ENCODE results near the gene TRIM41.
"Not testable (repeated sequence)": the region's sequence is repeated elsewhere in the genome, so short reads cannot be mapped to it uniquely, and the experiment has no call there.

TRIM41 gene

DNA sequence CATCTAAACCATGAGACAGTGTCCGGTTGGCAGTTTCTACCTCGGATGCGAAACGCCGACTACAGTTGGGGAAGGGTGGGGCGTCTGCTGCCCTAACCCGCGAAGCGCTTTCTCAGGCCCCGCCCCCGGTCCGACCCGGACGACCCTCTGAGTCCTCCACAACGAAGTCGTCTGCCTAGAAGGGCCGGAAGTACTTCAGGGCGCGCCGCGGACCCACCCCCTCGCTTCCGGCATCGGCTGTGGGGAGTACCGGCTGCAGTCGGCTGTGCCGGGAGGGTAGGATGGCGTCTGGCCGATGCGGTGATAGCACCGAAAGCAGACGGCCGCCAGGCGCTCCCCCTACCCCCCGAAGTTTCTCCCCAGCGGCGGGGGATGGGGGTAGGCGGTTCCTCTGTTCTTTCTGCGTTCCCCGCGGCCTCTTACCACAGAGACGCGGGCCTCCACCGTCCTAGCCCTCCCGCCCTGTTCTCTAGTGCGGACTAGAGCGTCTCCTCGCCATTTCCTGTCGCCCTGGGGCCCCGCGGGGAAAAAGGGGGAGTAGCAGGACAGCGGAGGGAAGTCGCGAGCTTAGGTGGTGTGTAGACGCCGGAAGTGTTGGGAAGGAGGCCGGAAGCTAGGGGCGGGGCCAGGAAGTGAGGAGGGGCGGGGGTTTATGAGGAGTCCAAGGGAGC is at the start of gene TRIM41:
Gene TRIM41 (plus strand): TSS at position 224 of the 671 bp plus-strand sequence. CDS start 719 bp downstream, outside the sequence.
- DNase-seq (ENCODE audit: low read depth), result peak; percentile 96

DNA sequence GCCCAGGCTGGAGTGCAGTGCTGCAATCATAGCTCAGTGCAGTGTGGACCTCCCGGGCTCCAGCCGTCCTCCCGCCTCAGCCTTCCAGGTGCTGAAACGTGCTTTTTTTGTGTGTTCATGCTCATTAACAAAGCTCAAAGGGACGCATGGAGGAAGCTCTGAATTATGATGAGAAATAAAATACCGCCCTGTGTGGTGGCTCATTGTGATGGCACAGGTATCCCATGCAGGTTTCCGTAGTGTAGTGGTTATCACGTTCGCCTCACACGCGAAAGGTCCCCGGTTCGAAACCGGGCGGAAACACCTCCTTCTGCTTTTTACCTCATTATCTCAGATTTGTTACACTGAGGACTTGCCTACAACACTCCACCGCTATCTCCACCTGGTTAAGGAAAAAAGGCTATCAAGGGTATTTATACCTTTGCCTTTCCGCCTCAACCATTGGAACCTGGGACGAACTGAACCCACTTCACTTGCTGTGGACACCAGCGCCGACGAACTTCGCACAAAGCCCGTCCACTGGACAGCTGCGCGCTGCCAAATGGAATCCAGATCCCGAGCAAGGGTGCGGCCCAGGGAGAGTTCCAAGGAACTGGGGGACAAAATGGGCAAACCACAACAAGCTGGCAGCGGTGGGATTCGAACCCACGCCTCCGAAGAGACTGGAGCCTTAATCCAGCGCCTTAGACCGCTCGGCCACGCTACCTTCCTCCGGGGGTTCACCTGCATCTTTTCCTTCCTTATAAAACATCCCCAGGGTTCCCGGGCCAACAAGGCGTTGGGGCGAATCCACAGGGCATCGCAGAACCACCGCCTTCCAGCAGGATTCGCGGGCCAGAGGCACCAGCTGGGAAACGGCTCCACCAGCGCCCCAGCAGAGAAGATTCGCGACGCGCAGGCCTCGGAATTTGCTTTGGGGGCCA is 49.4 kb upstream of the TRIM41 start:
- no peak for DNase-seq (ENCODE audit: low read depth)

DNA sequence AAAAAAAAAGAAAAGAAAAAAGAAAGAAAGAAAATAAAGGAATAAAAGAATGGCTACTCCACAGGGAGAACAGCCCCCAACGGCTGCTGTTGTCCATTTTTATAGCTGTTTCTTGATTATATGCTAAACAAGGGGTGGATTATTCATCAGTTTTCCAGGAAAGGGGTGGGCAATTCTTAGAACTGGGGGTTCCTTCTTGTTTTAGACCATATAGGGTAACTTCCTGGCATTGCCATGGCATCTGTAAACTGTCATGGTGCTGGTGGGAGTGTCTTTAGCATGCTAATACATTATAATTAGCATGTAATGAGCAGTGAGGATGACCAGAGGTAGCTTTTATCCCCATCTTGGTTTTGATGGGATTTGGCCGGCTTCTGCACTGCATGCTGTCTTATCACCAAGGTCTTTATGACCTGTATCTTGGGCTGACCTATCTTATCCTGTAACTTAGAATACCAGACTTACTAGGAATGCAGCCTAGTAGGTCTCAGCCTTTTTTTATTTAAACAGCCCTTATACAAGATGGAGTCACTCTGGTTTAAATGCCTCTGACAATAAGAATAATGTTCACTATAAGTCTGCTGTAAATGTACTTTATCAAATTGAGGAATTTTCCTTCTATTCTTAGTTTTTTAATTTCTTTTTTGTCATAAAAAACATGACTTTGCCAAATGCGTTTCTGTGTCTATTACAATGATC is 46.7 kb upstream of the TRIM41 start:
- DNase-seq (ENCODE audit: low read depth), result no peak

DNA sequence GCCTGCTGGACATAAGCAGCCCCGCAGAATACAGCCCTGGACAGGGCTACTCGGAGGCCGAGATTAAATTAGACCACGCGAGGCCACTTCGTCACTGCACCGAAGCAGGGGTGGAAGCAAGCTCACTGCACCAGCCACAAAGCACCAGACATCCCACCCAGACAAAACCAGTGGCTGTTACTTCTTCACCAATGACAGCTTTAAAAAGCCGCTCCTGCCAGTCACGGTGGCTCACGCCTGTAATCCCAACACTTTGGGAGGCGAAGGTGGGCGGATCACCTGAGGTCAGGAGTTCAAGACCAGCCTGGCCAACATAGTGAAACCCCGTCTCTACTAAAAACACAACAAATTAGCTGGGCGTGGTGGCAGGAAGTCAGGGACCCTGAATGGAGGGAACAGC is 45.5 kb upstream of the TRIM41 start:
- not testable (repeated sequence) for DNase-seq (ENCODE audit: low read depth)

DNA sequence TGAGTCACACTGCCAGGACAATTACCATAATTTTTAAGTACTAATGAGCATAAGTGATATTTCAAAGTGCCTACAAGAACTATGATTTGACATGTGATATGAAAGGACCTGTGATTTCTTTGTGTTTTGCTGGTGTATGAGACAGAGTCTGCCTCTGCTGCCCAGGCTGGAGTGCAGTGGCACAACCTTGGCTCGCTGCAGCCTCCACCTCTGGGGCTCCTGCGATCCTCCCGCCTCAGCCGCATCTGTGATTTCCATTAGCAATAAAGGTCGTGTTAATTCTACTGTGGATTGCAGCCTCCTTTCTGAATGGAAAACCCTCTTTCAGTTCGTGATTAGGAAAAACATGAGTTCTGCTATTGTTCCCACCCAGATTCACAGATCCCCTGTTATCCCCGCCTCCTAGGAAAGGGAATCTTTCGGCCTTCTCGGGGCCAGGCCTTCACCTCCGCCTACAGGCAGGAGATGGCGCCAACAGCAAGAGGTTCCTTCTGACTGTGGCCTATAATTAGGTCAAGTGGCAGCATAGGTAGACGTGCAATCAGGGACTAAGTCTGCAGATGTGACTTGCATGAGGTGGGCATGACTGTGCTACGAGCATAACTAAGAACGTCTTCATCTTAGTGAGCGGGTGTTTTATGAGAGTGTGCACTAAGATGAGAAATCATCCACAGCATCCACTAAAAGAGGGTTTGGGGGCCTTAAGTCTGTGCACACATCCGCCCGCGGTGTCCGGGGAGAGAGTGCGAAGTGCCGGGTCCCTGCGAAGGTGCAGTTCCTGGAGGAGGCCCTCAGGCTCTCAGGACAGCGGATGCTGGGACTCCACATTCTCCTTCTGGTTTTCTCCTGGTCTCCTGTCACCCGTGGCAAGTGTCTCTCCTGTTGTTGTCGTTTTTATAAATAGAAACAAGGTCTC is 41.2 kb upstream of the TRIM41 start:
- peak; percentile 51 for DNase-seq (ENCODE audit: low read depth)

DNA sequence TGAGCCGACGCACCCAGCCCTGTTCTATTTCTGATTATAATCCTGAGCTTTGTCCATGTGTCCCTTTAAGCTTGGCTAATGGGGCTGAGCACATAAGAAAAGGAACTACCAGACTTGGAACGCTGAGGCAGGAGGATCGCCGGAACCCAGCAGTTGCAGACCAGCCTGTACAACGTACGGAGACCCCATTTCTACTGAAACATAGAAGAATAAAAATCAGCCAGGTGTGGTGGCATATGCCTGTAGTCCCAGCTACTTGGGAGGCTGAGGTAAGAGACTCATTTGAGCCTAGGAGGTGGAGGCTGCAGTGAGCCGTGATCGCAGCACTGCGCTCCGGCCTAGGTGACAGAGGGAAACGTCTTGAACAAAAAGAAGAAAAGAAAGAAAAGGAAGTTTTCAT is 40.4 kb upstream of the TRIM41 start:
- no peak for DNase-seq (ENCODE audit: low read depth)

DNA sequence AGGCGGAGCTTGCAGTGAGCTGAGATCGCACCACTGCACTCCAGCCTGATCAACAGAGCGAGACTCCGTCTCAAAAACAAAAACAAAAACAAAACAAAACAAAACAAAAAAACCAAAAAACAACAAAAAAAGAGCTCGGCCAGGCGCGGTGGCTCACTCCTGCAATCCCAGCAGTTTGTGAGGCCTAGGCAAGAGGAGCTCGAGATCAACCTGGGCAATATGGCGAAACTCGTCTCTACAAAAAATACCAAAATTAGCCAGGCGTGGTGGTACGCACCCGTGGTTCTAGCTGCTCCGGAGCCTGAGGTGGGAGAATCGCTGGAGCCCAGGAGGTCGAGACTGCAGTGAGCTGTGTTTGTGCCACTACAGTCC is 38.2 kb upstream of the TRIM41 start:
- no peak for DNase-seq (ENCODE audit: low read depth)

DNA sequence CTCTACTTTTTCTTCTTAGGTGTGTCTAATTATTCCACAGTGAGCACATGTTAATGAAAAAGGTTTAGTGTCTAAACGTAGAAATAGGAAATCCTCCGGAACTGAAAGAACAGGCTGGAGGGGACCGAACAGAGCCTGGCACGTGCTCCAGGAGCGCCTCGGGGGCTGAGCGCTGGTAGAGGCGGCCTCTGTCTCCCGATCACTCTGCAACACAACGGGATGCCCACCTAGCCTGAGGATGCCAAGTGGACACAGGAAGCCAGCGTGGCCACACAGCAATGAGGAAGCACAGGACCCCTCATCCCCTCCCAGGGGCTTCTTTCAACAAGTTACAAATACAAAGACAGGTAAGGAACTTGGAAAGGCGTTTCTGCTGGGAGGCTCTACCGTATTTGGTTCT is 37.5 kb upstream of the TRIM41 start:
- DNase-seq (ENCODE audit: low read depth), result no peak

DNA sequence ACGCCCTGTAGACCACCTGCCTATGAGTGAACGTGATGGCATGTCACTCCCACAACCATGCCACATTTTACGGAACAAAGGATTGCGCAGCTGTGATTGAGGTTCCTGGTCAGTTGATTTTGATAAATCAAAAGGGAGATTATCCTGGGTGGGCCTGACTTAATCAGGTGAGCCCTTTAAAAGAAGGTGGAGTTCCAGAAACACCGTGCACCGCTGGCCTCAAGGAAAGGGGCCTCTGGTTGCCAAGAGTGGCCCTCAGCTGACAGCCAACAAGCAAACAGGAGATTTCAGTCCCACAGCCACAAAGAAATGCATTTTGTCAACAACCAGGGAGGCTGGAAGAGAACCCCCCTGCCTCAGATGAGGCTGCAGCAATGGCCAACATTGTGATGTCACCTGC is 37.1 kb upstream of the TRIM41 start:
- no peak for DNase-seq (ENCODE audit: low read depth)

DNA sequence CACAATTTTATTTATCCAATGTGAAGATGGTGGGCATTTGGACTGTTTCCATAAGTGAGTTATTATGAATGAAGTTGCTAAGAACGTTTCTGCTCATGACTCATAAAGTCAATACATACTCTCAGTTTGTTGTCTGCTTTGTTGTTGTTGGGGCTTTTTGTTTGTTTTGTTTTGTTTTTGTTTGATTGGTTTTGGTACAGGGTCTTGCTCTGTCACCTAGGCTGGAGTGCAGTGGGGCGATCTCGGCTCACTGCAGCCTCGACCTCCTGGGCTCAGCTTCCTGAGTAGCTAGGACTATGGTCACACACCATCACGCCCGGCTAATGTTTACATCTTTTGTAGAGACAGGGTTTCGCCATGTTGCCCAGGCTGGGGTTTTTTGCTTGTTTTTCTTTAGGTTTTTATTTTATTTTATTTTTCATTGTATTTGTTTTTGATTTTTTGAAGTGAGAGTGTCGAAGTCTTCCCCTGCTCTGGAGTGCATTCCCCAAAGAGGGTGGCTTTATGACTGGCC is 36.0 kb upstream of the TRIM41 start:
- no peak for DNase-seq (ENCODE audit: low read depth)

DNA sequence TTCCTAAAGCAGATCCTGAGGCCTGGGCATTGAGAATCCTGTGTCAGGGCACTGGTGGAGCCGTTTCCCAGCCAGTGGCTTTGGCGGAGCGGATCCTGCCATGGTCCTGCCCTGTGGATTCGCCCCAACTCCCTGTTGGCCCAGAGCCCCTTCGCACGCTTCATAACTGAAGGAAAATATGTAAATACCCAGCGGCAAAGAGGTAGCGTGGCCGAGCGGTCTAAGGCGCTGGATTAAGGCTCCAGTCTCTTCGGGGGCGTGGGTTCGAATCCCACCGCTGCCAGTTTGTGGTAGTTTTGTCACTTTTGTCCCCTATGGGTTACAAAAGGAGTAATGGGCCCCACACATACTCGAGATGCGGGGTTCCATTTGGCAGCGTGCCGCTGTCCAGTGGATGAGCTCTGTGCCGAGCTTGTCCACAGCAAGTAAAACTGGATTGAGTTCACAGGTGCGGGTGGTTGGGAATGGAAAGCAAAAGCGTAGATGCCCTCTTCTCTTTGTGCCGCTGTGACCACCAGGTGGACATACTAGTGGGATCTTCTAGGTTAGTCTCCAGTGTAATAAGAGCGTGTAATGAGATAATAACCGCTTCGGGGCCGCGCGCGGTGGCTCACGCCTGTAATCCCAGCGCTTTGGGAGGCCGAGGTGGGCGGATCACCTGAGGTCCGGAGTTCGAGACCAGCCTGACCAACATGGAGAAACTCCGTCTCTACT is 35.4 kb upstream of the TRIM41 start:
- no peak for DNase-seq (ENCODE audit: low read depth)

DNA sequence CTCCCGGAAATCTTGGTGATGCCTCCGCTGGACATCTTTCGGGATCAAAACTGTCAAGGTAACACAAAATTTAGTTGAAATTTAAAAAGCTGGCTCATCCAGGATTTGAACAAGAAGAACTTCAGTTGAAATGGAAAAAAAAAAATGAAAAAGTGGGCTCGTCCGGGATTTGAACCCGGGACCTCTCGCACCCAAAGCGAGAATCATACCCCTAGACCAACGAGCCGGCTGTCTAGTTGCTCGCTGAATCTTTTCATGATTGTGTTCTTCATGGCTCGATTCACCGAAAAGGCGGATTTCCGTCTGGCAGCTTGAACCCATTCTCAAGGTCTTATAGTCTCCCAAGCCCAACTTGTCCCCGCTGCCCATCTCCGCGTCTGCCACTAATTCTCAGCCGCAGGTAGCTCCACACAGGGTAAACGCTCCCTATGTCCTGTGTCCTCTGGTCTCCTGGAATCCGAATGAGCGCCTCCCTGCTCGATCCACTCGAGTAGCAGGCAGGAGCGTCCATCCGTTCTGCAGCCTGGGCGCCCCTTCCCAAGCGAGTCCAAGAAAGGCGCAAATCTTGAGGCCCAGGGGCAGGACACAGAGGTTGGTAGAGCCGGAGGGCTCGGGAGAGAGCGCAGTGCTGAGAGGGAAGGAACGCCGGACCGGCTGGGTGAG is 34.2 kb upstream of the TRIM41 start:
- peak; percentile 49 for DNase-seq (ENCODE audit: low read depth)

DNA sequence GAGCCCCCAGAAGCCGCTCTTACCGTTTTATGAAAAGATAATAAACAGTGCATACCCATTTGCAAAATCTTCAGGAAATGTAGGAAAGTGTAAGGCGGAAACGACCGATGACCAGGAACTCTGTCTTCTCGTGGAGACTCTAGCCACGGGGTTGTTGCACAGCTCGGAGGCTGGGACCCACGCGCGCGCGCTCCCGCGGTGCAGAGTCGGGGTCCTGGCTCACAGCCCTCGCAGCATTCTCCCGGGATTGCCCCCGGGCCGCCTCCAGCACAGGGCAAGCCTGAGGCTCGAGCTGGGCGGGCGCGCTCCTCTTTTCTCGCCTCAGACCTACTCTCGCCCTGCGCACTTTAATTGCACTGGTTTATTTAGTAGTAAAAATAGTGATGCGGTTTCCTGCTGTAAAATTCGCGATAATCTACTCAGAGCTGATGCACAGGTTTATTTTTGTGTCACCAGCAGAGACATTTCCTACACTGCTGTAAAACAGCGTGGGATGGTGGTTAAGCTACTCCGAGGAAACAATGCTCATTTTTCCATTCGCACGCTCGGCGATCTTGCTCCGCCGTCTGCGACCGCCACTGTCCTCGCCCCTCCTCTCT is 33.6 kb upstream of the TRIM41 start:
- no peak for DNase-seq (ENCODE audit: low read depth)

DNA sequence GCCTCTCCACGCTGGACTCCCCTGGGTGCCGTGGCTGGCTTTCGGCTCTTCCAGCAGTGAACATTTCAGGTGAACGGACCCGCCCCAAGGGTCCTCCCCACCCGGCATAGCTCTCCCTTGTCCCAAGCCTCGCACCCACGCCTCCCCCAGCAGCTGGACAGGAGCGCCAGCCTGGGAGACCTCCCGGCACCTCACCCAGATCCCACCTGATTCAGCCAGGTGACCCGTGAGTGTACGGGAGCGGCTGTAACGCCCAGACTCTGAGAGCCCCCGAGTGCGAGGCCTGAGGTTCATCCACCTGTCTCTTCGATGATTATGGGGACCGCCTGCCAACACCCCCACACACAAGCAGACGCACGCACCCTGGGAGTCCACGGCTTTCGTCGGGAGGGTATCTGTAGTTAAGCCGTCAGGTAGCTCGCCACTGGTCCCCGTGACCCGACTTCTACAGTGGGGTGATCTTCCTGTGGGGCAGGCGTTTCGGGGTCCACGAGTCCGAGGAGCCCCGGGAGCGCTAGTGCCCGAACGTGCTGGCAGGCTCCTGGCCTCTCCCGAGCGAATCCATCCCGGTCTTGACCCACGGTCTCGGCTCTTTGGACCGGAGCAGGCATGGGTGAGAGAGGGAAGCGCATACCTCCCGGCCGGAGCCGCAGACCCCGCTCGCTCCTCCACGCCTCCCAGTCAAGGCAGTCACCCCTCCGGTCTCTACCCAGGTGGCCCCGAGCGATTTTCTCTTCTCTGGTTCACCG is 32.9 kb upstream of the TRIM41 start:
- DNase-seq (ENCODE audit: low read depth), result no peak

DNA sequence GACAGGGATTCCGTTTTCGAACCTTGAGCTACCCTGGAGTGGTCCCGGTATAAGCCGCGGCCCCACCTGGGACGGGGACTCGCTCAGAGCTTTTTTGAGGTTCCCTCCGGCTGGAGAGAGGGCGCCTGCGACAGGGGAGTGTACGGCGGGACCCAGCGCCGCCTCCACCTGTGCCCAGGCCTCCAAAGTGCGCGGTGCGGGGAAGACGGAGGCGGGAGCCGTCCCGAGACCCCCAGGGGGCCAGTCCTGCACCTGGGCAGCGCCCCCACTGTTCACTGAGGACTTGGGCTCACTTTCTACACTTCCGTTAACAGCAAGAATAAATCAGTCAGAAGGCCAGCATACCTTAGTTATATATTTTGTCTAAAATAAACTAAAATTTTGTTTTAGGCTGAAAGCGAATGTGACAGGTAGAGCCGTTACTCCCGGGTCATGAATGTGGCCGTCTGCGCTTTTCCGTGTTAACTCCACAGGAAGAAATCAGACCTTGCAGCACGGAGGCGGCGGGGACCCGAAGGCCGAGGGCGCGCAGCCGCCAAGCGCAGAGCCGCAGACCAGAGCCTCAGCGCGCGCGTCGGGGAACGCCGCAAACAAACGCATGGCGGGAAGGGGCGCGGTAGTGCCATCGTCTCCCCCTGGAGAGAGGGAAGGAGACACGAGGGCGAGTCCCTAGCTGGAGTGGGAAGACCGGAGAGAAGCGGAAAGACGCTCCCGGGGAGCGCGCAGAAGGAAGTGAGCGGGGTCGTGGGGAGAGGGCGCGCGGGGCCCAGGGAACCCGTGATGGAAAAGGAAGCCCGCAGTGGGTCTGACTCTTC is 32.2 kb upstream of the TRIM41 start:
- no peak for DNase-seq (ENCODE audit: low read depth)

DNA sequence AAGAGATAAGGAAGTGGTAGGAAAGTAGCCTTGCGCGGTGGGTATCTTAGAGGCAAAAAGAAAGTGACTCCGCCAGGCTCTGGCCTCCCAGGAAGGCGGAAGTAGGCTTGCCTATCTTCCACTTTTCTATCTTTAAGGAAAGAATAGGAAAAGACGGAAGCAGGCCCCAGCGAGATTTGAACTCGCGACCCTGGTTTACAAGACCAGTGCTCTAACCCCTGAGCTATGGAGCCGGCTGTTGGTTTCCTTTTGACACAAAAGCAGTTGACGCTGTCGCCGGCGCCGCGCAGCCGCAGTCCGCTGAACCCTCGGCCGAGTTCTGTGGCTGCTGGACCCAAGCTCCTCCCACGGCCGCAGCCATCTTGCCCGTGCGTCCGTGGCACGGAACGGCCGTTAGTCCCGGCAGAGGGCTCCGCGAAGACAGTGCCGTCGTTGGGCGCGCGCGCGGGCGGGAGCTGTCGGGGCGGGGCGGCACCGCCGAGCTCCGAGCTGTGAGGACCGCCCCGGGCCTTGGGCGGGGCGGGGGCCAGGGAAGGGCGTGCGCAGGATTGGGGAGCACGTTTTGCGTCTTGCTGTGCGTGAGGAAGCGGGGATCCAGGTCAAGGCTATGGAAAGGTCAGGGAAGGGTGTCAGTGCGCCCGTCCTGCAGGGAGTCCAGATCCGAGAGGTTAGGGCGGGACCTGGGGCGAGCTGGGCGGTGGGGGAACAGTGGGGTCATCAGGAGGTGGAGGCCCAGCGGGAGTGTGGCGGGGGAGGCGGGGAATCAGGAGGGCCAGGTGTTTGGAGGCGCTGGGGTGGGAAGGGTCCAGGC is 31.4 kb upstream of the TRIM41 start:
- peak; percentile 94 for DNase-seq (ENCODE audit: low read depth)

DNA sequence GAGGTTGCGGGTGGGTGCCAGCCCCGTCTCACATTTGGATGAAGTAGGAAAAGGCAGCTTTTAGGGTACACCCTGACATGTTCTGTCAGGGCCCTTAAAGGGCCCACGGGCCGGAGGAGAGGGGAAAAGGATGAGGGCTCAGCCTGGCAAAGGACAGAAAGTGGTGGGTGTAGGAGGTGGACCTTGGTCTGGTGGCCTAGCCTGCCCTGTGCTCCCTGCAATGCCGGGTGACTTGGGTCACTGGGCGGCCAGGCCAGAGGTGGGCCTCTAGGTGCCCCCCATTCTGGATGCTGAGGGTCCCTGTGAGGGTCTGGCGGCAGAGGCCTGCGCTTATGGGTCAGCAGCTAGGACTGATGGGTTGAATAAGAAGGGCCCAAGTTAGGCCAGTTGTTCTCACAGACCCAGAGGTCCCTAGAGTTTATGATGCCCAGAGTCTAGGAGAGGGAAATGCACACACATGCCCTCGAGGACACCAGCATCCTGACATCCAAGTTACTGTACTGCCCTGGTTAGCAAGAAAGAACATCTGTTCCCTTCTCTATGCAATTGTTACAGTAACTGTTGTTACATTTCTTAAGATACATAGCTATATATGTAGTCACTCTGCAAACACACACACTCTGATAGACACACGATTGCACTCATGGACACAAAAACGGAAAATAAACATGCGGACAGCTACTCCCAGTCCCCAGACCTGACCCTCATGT is 30.6 kb upstream of the TRIM41 start:
- no peak for DNase-seq (ENCODE audit: low read depth)

Data from activated T-helper 1 cell treated with Interleukin-2 at 50 U/mL for 16 hours (primary cell).